ENCODE measurements around the gene PI16.

The PI16 gene

DNA sequence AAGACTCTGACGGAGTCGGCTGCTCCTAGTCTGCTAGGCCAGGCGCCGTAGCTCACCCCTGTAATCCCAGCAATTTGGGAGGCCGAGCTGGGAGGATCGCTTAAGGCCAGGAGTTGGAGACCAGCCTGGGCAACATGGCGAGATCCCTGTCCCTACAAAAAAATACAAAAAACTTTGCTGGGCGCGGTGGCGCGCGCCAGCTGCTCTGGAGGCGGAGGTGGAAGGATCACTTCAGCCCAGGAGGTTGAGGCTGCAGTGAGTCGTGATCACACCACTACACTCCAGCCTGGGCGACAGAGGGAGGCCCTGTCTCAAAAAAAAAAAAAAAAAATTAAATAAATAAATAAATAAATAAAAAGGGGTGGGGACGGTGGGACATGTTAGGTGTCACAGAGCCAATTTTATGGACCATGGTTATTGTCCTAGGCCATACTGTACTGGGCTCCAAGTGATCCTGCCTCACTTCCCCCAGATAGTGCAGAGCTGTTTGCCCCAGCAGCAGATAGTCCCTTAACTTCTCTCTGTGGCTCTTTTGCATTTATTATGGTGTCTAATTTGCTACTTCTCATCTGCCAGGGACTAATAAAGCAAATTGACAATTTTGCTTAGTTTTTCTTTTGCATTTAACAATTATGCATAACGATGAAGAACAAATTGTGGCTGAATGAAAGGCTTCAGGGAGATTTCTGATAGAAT, 5.2 kb downstream of the PI16 start:
- no peak for DNase-seq

DNA sequence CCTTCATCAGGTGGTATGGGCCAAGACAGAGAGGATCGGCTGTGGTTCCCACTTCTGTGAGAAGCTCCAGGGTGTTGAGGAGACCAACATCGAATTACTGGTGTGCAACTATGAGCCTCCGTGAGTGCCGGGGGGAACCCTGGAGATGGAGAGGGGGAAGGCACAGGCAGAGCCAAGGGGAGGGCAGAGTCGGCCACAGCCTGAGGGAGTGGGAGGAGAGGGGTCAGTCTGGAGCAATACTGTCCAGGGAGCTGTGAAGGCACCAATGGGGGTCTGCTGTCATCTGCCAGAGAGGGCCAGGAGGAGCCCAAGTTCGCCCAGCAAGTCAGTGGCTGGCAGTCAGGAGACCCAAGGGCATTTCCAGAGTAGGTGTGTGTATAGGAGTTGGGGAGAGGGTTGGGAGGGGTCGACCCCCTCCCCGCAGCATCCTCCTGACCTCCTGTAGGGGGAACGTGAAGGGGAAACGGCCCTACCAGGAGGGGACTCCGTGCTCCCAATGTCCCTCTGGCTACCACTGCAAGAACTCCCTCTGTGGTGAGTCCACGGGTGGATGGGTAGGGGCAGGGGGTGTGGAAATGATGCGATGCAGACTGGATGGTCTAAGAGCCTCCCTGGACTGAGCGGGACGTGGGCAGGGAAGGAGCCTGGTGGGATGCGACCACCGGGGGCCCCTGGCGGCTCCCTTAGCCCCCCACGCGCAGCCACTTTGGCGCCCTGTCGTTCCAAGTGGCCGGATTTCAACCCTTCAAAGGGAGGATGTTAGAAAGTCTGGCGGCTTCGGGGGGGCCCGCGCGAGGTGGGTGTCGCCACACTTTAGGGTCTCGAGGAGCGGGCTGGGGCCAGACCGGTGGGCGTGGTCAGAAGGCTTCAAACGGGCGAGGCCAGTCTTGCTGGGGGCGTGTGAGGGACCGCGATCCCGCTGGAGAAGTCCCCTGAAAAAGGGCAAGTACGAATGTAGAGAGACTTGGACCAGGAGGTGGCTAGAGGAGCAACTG, 7.2 kb downstream of the PI16 start:
- DNase-seq = no peak

DNA sequence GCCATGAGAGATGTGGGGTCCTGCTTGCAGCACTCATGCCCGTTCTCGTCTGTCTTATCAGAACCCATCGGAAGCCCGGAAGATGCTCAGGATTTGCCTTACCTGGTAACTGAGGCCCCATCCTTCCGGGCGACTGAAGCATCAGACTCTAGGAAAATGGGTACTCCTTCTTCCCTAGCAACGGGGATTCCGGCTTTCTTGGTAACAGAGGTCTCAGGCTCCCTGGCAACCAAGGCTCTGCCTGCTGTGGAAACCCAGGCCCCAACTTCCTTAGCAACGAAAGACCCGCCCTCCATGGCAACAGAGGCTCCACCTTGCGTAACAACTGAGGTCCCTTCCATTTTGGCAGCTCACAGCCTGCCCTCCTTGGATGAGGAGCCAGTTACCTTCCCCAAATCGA, 8.3 kb downstream of the PI16 start:
- DNase-seq = peak; percentile 12

DNA sequence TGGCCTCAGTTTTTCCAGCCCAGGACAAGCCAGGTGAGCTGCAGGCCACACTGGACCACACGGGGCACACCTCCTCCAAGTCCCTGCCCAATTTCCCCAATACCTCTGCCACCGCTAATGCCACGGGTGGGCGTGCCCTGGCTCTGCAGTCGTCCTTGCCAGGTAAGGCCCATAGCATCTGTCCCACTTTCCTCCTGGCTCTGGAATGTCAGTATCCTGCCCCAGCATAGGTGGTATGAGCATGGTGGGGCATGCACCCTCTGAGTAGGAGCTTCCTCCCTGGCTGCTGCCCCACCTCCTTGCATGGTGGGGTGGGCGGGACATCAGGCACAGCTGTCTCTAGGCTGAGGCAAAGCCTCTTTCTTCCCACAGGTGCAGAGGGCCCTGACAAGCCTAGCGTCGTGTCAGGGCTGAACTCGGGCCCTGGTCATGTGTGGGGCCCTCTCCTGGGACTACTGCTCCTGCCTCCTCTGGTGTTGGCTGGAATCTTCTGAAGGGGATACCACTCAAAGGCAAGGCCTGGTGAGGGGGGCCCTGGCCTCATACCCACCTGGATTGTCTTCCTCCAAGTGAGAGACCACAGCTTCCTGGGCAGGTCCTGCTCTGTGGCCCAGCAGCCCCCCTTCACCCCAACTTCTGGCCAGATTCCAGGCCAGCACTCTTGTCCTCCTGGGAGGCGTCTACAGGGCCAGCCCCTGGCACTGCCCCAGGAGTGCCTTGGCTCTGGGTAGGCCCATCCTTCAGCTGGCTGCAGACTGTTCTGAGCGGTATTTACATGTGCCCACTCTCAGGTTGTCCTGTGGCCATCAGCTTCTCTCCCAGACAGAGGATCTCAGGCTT, 9.1 kb downstream of the PI16 start:
- DNase-seq = no peak

DNA sequence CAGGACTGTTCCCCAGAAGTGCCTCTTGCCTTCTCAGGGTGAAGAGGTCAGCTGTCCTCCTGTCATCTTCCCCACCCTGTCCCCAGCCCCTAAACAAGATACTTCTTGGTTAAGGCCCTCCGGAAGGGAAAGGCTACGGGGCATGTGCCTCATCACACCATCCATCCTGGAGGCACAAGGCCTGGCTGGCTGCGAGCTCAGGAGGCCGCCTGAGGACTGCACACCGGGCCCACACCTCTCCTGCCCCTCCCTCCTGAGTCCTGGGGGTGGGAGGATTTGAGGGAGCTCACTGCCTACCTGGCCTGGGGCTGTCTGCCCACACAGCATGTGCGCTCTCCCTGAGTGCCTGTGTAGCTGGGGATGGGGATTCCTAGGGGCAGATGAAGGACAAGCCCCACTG, 9.8 kb downstream of the PI16 start:
- DNase-seq = no peak

DNA sequence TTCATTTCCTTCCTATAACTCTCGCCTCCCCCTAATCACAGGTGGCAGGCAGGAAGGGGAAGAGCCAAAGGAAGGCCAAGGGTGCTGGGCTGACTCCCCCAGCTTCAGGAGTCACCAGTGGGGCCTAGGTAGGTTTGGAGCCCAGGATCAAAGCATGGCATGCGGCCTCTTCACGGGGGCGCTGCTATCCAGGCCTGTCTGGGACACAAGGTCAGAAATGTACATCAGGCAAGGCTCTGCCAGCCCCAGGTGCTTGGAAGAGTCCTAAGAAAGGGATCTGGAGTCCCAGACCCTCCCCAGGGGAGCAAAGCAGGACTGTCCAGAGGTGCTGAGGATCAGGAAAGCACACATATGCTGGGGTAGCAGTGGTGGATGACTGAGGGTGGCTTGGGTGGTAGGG, 10.4 kb downstream of the PI16 start:
- DNase-seq = no peak

DNA sequence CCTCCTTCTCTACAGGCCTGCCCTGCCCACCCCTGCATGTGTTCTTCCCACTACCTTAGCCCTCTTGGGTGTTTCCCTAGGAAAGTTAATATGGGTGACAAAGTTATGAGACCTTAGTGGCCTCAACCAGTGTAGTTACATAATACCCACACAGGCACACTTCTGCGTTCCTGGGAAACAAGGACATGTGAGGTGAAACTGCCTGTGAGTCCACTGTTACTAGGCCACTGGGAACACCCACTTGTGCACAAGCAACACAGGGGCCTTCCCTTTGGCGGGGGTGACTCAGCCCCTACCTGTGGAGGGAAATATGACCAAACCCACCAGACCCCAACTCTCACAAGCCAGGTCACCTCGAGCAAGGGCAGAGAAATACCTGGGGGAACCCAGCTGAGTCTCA, 12.8 kb downstream of the PI16 start:
- no peak for DNase-seq

DNA sequence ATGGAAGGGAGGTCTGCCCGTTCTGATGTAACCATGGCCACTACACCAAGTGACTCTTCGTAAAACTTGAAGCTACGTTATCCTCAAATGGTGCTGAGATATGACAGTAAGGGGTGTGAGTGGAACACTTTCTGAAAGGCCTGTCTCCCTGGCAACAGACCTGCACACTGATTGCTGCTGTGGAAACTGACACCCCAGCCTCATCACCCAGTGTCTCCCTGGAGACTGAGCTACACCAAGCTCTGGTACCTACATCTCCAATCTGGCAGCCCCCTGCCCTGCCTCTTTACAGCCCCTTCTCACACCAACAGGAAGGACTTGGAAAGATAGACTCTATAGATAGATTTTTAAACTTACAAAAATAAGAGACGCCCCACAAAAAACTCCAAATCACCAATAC, 13.2 kb downstream of the PI16 start:
- no peak for DNase-seq

DNA sequence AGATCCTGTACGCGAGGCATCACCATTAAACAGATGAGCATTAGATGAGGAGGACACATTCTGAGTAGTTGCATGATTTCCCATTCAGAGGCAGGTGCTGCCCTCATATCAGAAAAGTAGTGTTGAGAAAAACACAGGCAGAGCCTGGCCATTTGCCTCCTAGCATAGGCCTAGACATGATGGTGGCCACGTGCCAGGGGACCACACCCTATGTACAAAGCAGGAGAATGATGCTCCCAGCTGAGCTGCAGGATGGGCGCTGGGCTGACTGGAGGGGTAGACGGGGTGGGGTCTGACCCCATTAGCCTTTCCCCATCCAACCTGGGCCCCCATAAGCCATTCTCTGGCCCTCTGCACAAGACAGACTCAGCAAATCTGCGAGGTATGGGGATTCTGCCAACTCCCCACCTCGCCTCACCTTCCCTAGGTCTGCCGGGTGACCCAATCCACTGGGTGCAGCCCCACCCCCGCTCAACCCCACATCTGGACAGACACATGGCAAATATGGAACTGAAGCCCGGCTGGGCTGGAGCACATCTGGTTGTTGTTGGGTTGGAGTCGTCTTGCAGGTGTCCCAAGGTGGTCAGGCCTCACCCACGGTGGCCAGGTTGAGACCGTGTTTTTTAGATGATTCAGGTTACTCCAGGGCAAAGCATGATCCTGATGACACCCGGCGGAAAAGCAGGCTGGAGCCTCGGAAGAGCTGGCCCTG, 13.9 kb downstream of the PI16 start:
- no peak for DNase-seq

DNA sequence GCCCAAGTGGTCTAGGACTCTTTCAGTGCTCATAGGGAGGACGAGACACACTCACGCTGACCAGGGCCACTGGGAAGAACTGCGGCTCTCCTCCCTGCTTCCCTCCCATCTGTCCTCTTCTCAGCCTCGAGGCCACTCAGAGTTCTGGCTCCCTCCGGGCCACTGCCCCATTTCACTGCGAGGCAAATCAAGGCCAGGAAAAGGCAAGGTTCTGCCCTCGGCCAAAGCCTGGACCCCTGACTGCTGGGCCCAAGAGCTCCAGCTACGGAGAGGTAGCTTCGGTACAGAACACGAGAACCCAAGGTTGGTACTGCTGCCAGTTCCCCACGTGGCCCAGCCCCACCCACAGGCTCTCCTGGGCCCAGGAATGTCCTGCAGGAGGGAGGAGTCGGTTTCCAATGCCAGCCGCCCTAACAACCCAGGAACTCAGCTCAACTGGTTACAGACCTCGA, 14.7 kb downstream of the PI16 start:
- no peak for DNase-seq

DNA sequence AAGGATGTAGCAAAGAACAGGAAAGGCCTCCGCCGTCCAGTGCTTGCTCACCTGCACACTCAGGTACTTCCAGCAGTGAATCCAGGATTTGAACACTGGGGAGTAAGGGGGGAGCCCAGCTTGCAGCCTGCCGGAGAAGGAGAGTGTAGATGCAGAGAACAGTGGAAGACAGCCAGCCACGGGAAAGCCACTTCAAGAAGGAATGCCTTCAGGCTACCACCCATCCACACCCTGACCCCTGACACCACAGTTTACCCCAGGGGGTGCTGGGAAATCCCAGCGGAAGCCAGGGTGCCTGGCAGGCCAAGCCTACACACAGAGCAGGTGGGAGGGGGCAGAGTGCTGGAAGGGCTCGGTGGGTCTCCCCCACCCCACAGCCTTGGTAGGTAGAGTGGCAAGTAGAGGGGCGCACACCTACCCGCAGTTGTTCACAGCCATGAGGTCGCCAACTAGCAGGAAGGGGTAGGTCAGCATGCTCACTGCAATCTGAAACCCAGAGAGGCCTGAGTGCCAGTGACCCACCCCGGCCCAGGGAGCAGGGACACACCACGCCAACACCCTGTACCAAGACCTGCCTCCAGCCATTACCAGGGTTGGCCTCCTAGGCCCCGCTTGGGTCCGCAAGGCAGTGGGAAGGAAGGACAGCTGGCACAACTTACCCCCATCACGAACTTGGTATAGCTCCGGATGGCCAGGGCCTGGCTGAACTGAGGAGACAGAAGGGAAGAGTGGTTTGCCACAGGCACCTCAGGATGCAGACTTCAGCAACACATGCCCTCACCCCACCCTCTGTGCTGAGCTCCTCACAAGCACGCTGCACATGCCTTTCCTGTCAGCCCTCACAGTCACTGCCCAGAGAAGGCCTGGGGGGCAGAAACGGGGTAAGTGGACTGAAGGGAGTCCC, 15.7 kb downstream of the PI16 start:
- no peak for DNase-seq

DNA sequence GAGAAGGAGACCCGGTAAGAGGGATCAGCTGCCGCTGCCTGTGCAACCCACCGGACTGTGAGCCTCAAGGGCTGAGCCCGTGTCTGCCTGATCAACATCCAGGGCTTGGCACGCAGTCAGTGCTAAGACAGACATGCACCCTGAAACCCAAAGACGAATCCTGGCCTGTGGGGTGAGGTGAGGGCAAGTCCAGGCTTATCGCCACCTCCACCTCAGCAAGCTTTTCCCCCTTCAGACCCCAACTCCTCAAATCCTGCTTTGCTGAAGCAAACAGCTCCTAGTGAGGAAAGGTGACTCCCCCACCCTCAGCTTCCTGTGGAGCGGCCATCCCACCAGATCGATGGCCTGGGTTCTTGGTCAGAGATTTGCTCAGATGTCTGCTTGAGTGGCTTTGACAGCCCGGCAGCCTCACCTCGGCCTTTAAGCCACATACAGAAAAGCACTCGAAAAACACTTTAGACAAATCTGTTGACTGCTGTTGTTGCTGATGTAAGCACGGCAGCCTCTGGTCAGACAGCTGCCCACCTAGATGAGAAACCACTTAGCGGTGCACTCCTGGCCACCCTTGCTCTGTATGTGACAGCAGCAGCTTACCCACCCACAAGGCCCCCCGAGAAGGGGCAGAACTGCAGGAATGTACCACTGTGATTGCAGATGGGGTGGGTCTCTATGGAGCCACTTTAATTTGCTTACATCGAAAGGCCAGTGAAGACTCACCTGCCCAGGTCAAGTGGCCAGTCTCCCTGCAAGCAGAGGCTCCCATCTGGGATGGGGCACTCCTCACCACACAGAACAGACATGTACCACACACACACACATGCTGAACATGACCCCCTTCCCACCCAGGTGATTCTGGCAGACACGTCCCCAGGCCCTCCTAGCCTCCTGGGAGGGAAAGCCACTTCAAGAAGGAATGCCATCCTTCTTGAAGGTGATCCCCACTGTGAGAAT, 16.6 kb downstream of the PI16 start:
- DNase-seq = no peak

DNA sequence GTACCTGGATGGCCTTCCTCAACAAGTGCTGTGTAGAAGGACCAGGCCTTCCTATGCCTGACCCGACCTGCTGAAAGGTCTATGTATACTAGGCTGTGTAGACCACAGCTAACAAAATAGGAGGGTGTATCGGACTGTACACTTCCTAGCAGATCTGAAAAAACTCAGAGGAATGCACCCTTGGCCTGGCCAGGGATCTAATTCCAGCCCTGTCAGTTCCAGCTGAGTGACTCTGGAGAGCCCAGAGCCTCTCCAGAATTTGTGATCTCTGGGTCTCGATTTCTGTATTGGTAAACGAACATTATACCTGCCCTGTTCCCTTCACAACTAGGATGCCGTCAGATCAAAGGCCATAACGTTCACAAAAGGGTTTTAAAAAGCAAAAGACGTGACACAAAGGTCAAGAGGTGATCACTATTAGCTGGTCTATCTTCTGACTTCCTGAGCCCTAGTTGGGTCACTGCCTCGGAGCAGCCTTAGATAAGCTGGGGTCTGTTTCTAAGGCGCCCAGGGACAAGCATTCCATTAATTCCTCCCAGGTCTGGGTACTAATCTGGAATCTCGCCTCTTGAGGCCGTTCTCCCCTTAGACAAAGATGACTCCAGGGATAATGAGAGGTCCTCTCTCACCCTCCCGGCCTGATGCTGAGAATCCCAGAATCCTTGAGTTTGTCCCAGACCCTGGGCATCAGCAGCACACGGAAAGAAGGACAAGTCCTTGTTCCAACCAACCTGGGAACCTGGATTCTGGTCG, 17.6 kb downstream of the PI16 start:
- no peak for DNase-seq

DNA sequence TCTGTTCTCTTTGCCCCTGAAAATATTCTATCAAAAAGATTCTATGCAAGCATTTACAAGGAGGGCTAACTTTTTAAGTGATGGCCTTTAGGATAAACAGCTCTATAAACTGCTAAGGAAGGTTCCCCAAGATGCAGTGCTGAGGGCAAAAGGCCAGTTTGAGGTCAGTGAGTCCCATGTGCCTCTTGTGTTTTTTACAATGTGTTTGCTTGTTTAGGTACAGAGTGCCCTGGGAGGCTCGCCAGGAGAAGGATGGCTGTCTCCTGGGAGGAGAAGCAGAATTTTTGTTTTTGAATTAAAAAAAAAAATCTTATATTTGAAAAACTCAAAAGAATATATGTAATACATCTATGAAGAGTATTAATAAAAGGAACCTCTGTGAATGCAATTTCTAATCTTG, 18.7 kb downstream of the PI16 start:
- no peak for DNase-seq

DNA sequence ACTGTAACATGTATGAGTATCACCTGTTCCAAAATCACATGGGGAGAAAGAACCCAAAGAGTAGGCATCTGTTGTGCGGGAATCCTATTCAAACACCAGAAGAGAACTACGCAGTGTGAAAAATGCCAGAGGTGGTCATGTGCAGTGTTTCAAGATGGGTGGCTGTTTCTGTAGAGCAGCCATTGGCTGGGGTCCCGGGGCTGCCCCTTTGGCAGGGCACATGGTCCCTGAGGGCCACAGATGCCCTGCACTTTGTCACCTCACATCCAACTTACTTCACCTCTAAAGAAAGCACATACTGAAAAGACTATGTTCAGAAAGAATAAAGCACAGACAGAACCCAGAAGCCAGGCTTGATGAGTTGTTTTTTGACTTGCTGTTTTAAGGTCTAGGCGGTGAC, 19.1 kb downstream of the PI16 start:
- no peak for DNase-seq

DNA sequence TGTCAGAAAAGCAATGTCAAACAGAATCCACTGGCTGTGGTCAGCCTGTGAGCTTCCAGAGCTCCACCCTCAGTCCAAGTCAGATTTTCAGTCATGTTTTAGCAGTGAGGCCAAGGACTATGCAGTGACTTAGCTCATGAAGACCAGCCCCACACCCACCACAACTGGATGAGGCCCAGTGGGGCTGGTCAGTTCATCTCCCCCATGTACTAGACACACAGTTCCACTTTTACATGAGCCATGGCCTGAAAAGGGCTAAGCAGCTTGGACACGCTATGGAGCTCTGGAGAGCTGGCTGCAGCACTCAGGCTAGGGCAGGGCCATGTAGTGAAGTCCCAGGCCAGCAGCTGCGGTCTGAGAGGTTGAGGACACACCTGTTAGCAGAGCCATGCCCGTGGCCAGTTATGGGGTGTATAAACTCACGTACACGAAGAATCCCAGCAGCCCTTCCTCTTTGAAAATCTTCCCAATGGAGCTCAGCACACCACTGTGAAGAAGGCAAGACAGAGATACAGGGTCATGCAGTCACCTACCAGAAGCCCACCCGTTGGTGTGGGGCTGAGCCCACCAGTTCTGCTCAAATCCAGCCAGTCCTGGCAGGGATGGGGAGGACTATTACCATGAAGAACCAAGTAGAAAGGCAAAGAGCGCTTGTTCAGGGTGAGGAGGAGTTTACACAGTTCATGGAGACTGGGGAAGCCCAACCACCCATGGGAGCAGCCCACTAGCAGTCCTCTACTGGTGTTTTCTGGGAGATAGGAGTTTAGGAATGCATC, 20.9 kb downstream of the PI16 start:
- DNase-seq = no peak

DNA sequence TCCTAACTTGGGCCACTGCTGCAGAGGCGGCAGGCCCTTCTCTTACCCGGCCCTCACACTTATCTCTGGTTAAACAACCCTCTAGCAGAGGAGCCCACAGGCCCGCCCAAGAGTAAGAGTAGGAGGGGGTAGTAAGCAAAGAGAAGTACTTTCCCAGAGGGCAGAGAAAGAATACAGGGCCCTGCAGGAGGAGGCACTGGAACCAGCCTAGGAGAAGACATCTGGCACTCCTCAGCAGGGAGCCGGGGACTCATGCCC, 21.4 kb downstream of the PI16 start:
- no peak for DNase-seq

DNA sequence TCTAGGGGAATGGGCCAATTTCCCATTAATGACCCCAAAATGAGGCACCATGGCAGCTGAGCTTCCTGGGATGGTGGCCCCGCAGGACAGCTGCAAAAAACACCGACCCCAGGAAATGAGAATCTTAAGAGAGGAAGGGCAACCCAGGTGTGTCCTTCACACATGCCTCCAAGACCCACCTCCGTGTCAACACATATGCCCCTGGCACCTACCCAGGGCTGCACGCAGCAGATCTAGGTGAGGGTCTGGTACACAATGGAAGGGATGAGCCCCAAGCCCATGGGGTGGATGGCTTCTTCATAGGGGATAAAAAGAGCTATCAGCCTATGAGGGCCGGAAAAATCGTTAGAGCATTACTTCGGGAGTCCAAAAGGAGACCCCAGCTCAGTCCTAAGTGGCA, 22.0 kb downstream of the PI16 start:
- DNase-seq = no peak

DNA sequence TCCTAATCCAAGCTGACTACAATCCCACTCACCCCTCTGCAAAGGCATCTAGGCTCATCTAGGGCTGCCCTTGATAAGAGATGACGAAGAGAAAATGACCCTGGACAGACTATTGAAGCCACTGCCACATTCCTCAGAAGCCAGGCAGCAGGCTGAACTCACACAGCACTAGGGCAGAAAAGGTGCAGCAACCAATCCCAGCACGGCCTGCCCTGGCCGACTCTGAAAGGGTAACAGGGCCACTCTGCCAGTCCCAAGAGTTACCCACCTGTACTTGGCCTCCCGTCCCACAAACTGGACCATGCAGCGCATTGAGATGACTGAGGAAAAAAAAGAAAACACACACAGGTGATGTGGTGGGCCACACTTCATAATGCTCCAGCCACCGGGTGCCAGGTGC, 22.4 kb downstream of the PI16 start:
- DNase-seq = no peak
